NCI-H146 treated with DMSO at 0.1 percent for 48 hours (cell line): Measurements from ENCODE around the gene SPATA31E1.
"Not testable (repeated sequence)": the region's sequence is repeated elsewhere in the genome, so short reads cannot be mapped to it uniquely, and the experiment has no call there.

Source experiments
- DNase-seq: peaks from one replicate; lab custom pipeline; 2025; ENCODE audit not compliant: unreplicated experiment; lab: John Stamatoyannopoulos, UW

SPATA31E1 gene

GRCh38 chr9:87919013-87919412, 36.3 kb downstream of the SPATA31E1 start:
- not testable (repeated sequence) for DNase-seq

GRCh38 chr9:87921561-87921960, 38.9 kb downstream of the SPATA31E1 start:
- not testable (repeated sequence) for DNase-seq

- DNase-seq: not testable (repeated sequence)
These were observed 40.3 kb downstream of the SPATA31E1 start for GRCh38 chr9:87923012-87923411.

GRCh38 chr9:87924851-87925250, 42.2 kb downstream of the SPATA31E1 start:
- not testable (repeated sequence) for DNase-seq

- DNase-seq: not testable (repeated sequence)
These were observed 46.5 kb downstream of the SPATA31E1 start for GRCh38 chr9:87929152-87929551.

- DNase-seq: not testable (repeated sequence)
These were observed 51.8 kb downstream of the SPATA31E1 start for GRCh38 chr9:87934444-87934843.

GRCh38 chr9:87937352-87937751, 54.7 kb downstream of the SPATA31E1 start:
- DNase-seq: not testable (repeated sequence)

GRCh38 chr9:87937918-87938317, 55.2 kb downstream of the SPATA31E1 start:
- not testable (repeated sequence) for DNase-seq

- not testable (repeated sequence) for DNase-seq
These were observed 55.7 kb downstream of the SPATA31E1 start for GRCh38 chr9:87938336-87938735.
